CD4-positive, alpha-beta T cell treated with Interleukin-17A for 4 hours (primary cell): Measurements from ENCODE around the gene GSG1L.

Experiments
- DNase-seq: peaks from one replicate; pipeline ENCODE4 v3.0.0-alpha.2; 2020; ENCODE audit warnings: mixed read lengths

Gene GSG1L

DNA sequence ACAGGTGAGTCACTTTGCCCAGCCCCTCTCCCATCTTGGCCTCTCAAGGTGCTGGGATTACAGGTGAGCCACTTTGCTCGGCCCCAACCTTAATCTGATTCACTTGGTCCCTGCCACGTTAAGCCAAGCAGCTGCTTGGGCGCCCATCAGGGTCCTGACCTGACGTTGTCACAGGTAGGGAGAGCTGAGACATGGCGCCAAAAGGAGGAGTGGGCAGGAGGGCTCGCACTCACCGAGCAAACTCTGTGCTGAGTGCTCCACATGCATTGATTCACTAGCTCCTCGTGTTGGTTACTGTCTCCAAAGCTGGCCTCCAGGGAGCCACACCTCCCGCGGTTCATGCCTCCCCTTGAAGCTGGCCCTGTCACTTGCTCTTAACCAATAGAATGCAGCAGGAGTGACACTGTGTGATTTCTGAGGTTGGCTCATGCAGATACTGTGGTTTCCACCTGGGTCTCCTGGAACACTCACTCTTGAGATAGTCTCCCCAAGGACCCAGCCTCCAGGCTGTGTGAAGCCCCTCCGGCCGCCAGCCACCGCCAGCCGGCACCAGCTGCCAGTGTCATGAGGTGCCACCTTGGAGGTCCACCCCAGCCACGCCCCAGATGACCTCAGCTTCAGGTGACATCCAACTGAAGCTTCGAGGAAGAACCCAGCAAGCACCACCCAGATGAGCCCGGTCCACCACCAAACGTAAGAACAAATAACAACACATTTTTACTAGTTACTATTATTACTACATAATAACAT, 223.0 kb downstream of the GSG1L start:
- DNase-seq: no peak

DNA sequence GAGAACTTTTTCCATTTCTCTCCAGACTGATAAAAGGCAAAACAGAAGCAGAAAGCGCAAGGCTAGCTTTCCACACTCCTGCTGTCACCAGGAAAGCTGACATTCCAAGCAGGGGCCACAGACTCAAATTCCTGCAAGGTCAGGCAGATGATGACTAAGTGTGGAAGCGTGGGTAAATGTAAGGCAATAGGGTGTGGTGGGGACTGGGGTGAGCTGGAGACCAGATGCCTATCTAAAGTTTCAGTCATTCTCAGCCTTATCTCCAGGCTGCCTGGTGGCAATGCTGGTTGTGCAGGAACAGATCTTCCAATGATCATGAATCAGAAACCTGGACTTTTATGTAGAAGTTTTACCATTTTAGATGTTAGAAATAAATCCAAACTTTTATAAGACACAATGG, 224.1 kb downstream of the GSG1L start:
- no peak for DNase-seq

DNA sequence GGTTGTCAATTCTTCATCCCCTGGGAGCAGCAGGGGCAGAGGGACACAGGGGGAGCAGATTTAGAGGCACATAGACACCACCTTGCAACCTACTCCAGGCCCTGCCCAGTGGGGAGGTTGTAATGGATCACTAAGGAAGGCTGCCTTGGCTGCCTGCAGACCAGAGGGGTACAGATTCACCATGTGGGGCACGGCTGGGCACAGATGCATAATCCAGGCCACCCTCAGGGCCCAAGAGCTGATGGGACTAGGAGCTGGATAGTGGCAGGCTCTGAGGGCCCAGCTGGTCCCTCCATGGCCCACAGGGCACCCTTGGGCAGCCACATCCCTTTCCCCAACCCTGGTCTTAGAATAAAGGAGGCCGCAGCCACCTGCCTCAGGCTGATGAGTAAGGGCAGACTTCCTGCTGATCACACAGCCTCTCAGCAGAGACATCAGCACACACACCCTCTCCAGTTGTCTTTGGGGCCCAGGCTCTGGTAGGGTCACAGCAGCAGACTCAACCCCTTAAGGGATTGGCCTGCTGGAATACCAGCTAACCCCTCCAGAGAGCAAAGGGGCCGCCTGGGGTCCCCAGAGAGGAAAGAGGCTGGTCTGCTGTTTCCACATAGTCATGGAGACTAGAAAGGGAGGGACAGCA, 224.9 kb downstream of the GSG1L start:
- no peak for DNase-seq

DNA sequence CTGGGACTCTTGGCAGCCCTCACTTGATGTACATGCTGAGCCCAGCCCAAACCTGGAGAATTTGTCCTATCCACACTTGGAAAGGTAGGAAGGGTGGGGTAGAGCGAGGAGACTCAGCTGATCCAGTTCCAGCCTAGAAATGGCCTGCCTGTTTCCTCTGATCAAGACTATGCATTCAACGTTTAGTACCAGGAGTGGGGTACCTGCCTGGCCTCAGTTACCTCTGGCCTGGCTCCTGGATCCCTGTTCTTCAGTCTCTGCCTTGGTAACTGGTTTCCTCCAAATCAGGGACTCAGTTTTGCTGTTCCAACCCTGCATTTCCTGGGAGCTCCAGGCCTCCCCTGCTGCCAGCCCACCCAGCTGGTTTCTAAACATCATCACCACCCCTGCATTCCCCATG, 233.5 kb downstream of the GSG1L start:
- no peak for DNase-seq

DNA sequence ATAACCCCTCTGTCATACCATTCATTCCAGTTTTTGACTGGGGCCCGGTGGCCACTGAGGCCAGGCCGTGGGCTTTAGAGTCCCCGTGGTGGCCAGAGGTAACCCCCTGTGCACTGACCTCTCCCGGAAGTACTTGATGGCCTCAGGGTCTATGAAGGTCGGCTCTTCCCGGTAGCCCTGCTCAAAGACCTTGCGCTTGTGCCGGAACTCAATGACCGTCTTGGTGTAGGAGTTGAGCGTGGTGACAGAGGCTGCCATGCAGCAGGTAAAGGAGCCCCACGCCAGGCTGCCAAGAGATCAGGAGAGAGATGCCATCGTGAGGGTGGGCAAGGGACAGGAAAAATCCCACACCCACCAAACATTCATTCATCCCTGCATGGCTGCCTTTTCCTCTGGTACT, 234.8 kb downstream of the GSG1L start:
- DNase-seq: no peak

DNA sequence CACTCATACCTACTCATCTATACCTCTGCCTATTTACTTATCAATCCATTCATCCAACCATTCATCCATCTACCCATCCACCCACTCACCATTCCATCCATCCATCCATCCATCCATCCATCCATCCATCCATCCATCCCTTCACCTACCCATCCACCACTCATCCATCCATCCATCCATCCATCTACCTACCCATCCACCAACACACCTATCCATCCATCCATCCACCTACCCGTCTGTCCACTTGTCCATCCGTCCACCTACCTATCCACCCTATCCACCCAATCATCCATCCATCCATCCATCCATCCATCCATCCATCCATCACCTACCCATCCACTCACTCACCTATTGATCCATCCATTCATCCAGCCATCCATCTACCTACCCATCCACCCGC, 235.7 kb downstream of the GSG1L start:
- DNase-seq: no peak

DNA sequence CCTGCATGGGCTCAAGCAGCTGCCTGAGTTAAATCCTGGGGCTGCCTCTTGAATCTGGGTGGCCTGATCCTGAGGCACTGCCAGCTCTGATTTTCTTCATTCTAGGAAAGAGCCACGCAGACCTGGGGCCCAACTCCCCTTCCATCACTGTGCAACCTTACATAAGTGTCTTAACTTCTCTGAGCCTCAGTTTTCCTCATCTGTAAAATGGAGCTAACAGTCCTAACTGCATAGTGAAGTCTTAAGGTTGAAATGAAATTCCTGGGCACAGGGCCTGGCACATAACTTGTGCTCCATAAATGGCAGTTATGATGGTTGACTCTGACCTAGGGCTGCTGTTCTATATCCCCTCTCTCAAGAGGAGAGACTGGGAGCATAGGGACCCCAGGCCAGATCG, 236.6 kb downstream of the GSG1L start:
- DNase-seq: no peak

DNA sequence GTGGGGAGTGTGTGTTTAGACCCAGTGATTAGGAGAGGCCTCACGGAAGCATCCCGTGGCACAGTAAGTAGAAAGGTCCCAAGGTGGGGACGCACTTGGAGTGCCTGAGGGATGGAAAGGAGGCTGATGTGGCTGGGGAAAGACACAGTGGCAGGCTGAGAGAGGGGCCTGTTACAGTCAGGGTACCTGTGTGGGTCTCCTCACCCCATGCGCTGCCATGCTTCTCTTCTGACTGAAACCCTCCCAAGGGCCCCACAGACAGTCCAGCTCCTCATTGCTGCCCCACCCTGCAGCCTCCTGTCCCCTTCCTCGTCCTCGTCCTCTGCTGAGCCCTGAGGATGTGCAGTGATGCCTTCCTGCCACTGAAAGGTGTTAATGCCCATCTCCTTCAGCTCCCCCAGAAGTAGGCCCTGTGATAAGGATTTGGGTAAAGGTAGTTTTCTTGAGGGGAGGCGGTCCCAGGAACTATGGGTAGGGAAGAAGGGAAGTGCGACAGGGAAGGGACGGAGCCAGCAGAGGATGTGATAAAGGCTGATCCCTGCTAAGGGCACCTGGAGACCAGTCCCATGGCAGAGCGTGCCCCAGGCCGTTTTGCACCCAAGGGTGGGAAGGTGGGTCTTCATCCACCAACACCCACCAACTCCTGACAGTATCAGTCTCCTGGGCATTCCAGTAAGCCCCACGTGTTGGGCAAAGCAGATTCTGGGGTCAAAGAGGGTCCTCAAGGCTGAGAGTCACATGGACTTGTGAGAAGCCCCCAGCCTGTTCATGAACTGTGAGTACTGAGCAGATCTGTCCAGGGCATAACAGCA, 237.2 kb downstream of the GSG1L start:
- no peak for DNase-seq

DNA sequence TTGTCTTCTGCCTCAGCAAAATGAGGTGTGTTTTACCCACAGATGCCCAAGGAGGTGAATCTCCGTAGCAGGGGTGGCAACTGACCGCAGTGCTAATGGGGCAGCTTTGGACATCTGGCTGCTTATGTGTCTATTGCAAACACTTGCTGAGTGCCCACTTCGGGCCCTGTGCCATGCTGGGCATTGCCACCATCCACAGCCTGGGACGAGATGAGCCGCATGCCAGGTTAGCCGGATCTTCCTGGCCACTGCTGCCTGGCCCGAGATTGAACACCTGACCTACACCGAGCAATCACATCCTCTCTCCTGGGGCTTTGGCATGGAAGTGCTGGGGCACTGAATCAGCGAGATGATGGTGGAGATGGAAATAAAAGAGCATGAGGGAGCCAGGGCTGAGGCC, 238.7 kb downstream of the GSG1L start:
- no peak for DNase-seq

DNA sequence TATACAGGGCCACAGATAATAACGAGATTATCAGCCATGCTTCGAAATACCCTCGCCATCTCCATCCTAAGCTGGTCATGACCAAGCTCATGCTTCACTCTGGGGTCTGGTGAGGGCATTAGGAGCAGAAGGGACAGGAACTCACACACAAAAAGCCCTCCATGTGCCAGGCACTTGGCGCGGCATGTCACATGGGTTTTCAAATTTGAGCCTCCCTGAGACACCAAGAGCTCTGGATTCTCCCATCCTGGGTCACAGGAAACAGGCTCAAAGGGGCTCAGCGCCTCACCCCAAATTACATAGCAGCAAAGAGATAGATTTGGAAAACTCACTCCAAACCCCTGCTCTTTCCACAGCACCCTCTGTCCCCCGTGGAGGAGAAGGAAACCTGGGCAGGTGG, 239.5 kb downstream of the GSG1L start:
- no peak for DNase-seq

DNA sequence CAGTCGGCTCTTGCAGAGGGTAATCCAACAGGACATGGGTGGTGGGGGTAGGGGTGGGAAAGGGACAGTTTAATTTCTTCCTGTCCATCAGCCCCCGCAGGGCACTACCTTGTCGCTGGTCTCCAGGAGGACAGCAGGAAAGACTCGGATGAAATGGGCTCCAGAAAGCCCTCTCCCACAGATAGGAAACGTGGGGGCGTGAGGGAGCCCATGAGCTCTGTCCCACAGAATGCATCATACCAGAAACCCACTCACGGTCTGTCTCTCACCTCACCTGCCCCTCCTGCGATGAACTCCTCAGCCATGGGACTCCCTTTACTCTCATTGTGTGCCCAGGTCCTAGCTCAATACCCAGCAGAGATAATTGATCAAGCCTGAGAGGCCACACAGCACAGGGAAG, 240.1 kb downstream of the GSG1L start:
- no peak for DNase-seq

DNA sequence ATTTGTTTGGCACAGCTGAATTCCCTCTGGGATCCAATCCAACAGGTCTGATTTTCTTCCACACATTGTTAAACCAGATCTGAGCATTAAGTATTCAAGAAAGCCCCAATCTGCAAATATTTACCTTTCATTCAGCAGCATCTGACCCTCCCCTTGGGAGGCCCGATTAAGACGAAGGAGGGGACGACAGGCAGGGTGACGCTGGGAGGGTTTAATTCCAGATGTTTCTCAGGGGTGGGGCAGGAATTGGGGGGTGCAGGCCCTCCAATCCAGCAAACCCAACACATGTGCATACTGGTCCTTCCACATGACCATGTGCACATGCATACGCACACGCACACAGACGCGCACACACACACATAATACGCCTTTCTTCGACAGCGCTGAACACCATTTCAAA, 240.5 kb downstream of the GSG1L start:
- no peak for DNase-seq

DNA sequence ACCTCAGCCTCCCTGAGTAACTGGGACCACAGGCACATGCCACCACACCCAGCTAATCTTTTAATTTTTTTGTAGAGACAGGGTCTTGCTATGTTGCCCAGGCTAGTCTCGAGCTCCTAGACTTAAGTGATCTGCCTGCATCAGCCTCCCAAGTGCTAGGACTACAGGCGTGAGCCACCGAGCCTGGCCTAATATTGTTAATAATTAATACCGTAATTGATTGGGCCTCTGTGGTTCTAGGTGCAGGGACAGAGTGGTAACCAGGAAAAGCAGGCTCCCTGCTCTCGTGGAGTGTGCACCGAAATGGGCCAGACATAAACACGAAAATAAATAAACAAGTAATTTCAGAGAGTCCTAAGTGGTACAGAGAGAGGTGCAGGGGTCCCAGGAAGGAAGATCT, 241.0 kb downstream of the GSG1L start:
- DNase-seq: no peak

DNA sequence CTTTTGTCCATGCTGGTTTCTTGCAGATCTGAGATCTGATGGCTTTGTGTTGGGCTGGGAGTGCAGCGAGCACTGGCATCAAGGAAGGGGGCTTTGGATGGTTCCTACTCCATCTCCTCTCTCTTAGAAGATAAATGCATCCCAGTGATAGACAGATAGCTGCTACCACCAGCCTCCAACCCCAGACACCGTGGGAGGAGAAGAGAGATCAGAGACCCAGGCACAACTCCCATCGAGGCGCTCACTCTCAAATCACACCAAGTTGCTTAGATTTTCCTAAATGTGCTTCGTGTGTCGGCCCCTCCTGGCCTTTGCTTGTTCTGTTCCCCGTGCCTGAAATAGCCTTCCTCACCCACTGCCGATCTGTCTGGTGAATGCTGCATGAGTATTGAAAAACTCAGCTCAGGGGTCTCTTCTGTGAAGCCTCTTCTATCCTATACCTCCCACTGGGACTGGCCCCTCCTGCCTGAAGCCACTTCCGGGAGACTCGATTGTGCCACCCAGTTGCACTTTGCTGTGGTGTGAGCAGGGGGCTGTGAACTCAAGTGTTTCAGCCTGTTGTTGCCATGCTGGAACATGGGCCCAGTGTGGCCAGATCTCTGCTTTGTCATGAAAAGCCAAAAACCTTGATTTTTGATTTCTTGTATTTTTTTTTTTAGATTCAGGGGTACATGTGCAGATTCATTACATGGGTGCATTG, 242.7 kb downstream of the GSG1L start:
- DNase-seq: no peak

DNA sequence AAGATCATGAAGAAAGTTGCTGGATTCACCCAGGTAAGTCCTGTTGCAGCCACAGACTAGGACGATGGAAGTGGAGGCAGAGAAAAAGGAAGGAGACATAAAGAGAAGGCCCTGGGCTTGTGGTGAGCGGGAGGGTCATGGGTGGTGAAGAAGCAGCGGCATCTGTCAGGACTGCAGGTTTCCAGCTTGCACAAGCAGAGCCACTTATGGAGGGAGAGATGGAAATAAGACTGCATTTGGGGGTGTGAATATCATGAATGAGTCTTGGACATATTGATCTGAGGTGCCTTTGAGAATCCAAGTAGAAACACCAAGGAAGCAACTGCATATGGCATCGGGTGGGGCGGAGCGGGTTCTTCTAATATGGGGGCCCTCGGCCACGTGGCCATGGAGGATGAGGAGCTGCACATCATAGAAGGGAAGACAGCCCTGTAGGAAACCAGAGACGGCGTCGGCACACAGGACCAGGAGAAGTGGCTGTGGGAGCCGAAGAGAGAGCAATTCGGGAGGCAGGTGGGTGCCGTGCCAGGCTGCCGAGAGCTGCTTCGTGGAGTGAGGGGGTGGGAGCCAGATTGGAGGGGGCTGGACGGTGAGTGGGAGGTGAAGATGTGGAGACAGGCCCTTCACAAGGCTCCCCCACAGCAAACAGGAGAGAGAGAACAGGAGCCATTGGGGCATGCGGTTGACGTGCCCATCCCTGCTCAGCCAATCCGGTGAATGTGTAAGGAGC, 243.5 kb downstream of the GSG1L start:
- no peak for DNase-seq

DNA sequence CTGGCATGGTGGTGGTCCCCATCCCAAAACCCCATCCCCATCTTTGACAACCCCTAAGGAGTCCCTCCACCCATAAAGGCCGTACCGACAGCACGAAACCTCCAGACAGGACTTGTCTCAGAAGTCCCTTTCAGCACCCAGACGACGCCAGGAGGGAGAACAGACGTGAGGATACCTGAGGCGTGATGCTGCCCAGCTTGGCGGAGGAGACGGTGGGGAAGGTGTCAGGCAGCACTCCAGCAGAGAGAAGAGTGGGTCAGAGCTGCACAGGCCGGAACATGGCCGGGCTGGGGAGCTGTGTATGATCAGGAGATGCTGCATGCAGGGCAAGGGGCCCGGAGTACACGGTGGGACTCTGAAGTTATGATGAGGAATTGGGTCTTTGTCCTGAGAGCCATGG, 244.2 kb downstream of the GSG1L start:
- no peak for DNase-seq

DNA sequence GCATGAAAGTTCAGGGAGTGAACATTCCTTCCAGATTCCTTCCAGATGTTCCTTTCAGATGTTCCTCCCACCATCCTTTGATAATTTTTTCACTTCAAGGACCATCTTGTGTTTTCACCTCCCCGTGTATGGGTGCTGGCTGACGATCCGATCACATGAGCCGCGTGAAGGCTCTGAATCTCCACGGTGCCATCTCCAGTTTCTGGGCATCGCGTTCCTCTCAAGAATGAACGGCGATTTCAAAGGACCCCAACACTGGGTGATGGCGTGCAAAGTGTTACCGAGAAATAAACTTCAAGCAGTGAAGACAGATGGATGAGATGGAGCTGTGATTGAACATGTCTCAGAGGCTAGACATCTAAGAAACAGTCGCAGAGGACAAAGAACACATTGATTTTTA, 245.3 kb downstream of the GSG1L start:
- DNase-seq: no peak

DNA sequence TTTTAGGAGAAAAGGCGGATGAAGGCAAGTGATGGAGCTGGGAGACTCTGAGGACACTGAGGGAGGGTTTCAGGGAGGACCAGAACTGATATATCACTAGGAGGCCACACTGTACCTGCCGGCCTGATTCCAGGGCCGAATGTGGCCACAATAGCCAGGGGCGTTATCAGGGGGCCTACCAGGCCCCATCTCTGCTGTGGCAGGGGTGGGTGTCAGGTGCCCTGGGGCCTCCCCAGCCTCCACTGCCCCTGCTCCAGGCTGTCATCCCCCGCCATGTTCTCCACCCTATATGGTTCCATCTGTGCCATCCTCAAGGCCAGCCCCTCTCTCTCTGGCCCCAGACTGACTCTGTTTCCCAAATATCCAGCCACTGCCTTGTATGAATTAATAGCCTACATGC, 246.5 kb downstream of the GSG1L start:
- no peak for DNase-seq

DNA sequence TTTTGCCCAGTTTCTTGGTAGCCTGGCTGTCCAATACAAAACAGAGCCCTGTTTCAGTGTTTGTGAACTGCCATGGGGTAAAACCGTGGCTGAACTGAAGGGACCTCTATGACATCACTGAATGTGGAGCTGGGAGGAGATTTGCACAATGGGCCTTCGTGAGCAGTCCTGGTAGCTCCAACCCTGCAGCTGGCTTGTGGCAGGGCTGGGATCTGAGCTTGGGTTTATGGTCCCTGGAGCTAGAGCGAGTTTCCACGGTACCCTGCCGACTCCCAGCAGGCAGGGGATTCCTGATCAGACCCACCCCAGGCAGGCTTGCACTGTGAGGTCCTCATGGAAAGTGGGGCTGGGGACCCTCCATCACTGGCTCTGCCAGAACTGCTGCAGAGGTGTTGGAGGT, 247.0 kb downstream of the GSG1L start:
- DNase-seq: no peak

DNA sequence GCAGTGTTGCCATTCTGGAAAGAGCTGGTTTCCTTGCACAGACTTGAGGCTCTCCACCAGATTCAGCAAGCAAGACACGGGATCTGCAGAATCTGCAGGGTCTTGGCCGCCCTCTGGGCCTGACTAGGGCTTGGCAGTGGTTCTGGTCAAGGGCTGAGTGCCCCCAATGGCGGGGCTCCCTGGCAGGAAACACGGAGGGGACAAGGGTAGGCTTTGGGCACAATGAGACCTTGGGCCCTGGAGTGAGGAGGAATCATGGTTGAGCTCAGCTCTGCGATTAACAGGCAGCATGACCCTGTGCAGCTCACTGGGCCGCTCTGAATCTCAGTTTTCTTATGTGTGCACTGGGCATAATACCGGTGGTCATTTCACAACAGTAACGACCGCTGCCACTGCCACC, 249.9 kb downstream of the GSG1L start:
- DNase-seq: no peak

DNA sequence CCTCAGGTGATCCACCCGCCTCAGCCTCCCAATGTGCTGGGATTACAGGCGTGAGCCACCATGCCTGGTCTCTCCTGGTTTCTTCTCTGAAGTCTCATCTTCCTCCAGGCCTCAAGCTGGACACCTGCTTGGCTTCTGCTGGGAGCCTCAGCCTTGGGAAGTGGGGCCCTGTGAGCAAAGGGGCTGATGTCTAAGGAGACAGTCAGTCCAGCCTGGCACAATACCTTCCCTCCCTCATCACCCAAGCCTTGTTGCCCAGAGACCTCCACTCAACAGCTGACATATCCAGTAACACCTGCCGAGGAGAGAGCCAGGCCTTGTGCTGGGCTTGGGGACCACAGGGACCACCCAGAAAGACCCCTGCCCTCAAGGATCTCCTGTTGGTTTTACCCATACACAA, 251.6 kb downstream of the GSG1L start:
- no peak for DNase-seq

DNA sequence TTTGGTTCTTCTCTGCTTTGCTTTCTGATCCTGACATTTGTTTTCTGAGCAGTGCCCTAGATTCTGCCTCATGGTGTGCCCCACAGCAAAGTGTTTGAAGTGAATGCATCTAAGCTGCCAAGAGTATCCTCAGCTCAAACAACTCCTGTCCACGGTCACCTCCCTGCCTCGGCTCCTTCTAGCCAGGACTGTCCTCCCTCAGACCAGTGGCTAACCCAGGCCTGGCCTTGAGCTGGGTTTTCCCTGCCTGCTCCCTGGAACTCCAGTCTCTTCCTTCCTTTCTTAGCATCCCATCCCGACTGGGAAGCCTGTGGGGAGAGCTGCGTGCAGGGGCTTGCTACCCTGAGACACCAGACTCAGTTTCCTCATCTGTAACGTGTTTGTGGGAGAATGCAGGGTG, 256.5 kb downstream of the GSG1L start:
- DNase-seq: no peak

DNA sequence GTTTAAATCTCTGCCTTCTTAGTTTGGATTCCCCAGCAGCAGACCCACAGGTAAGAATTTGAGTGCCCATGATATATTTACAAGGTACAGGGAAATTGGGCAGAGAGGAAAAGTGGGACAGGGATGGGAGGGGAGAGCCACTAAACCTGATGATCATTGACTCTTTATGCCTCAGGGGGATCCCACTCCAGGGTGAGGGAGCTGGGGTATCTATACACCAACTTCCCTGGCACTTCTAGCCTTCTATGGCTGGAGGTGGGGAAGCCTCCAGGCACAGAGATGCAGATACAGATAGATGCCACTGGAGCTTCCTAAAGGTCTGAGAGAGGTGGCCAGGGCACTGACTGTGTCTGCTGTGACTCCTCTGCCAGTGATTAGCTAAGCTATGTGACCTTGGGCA, 257.1 kb downstream of the GSG1L start:
- DNase-seq: no peak
